Globus pallidus (tissue), 1 donor: ENCODE results near the gene TSPAN32.

Experiments
- DNase-seq: peaks from one replicate; pipeline ENCODE4 v3.0.0-alpha.2; 2015; ENCODE audit warnings: low spot score

TSPAN32 gene

GRCh38 chr11:2289350-2289749 is 12.5 kb upstream of the TSPAN32 start:
- DNase-seq = no peak

- DNase-seq = no peak
These were observed 12.0 kb upstream of the TSPAN32 start for GRCh38 chr11:2289859-2290258.

GRCh38 chr11:2290351-2290841 is 11.4 kb upstream of the TSPAN32 start:
- no peak for DNase-seq

GRCh38 chr11:2293531-2293971 is 8.3 kb upstream of the TSPAN32 start:
- no peak for DNase-seq

- no peak for DNase-seq
These were observed 7.6 kb upstream of the TSPAN32 start for GRCh38 chr11:2293984-2294925.

GRCh38 chr11:2294926-2295290 is 6.9 kb upstream of the TSPAN32 start:
- no peak for DNase-seq

- no peak for DNase-seq
These were observed 5.6 kb upstream of the TSPAN32 start for GRCh38 chr11:2295971-2296912.

- no peak for DNase-seq
These were observed 4.7 kb upstream of the TSPAN32 start for GRCh38 chr11:2296913-2297622.

GRCh38 chr11:2297623-2298030 is 4.2 kb upstream of the TSPAN32 start:
- no peak for DNase-seq

GRCh38 chr11:2298131-2298794 is 3.5 kb upstream of the TSPAN32 start:
- DNase-seq = no peak

- no peak for DNase-seq
These were observed 2.7 kb upstream of the TSPAN32 start for GRCh38 chr11:2298795-2299761.

GRCh38 chr11:2299773-2300172 is 2.0 kb upstream of the TSPAN32 start:
- no peak for DNase-seq

- no peak for DNase-seq
These were observed 1.4 kb upstream of the TSPAN32 start for GRCh38 chr11:2300290-2300935.

GRCh38 chr11:2300936-2301630 is 730 bp upstream of the TSPAN32 start:
- no peak for DNase-seq

- DNase-seq = no peak
These were observed 588 bp downstream of the TSPAN32 start for GRCh38 chr11:2302306-2302895.

- no peak for DNase-seq
These were observed 1.2 kb downstream of the TSPAN32 start for GRCh38 chr11:2302896-2303626.

- no peak for DNase-seq
These were observed 2.1 kb downstream of the TSPAN32 start for GRCh38 chr11:2303627-2304505.
